ENCODE results near the gene CD84. TPM values are rescaled to one million over a fixed set of nuclear protein-coding genes. Genes with fewer than 3 reads are reported as not detected.

The CD84 gene
- total and polyA plus RNA-seq, 2 donors (not counting 1 experiment from before 2014, with no cell fraction given) = 19.8 to 63.9 TPM

GRCh38 chr1:160494620-160495019 lies 84.7 kb downstream of the CD84 start:
- intact Hi-C loops (cut with micrococcal nuclease) = no loop called here
- H3K4me1 ChIP-seq (ENCODE audit: control insufficient read depth in 2 of 2, insufficient read depth in 2 of 2, low read length in 2 of 2) = peaks cover 44 to 56% of the 10 kb centered on the region in 2 donors
- no CpG with 5 or more reads among the region's 3 CpGs for WGBS (ENCODE audit: insufficient coverage)

GRCh38 chr1:160492617-160493016 lies 86.7 kb downstream of the CD84 start:
- peaks cover 27% of the 10 kb centered on the region for H3K4me1 Mint-ChIP-seq
- H3K9me3 Mint-ChIP-seq (ENCODE audit: insufficient read depth) = no peaks in the 10 kb centered on the region
- no peaks in the 10 kb centered on the region for H3K27me3 Mint-ChIP-seq
- H3K4me2 ChIP-seq (replicated peaks; ENCODE audit: low read depth, low read length, poor library complexity, severe bottlenecking) = no peak overlapping the region
- ChIA-PET POLR2A (no interaction called here), CTCF (no interaction called here)
- H2AFZ ChIP-seq (ENCODE audit: insufficient read depth, low read depth, low read length, poor library complexity, severe bottlenecking) = no peak overlapping the region
- H3K27me3 ChIP-seq (replicated peaks in 1 of 4; ENCODE audit: control extremely low read depth in 1 of 4, control insufficient read depth in 3 of 4, insufficient read depth in 4 of 4, low read length in 3 of 4) = no peaks in the 10 kb centered on the region
- intact Hi-C loops (cut with micrococcal nuclease) = no loop called here
- H3K9me3 ChIP-seq (ENCODE audit: control extremely low read depth in 1 of 3, control insufficient read depth in 2 of 3, insufficient read depth in 1 of 3, low read length in 2 of 3) = peaks cover 0 to 3% (median 0%) of the 10 kb centered on the region in 3 donors
- no peak for TF ChIP-seq EZH2 (IDR thresholded peaks at IDR 0.05; ENCODE audit: borderline replicate concordance, insufficient read depth, low read depth, low read length, poor library complexity, severe bottlenecking)
- TF ChIP-seq CTCF (IDR thresholded peaks at IDR 0.05) = no peak
- DNase-seq (no peak), ATAC-seq (ENCODE audit: low read depth) (no peak)
- H3K4me3 ChIP-seq (ENCODE audit: control extremely low read depth in 1 of 5, extremely low read depth in 1 of 5, insufficient read depth in 1 of 5, low read depth in 2 of 5, low read length in 4 of 5) = no peak overlapping the region
- H4K20me1 ChIP-seq (ENCODE audit: control insufficient read depth, insufficient read depth, low read length, poor library complexity, severe bottlenecking) = no peaks in the 10 kb centered on the region
- WGBS (ENCODE audit: insufficient coverage) = 64% methylated on average over 2 of the region's 2 CpGs
- no peak overlapping the region for H3K9ac ChIP-seq (ENCODE audit: low read length)
- peaks cover 32% of the 10 kb centered on the region for H3K79me2 ChIP-seq (ENCODE audit: control insufficient read depth, insufficient read depth, low read length)
- no peak overlapping the region for H3K27ac Mint-ChIP-seq
- H3K4me1 ChIP-seq (ENCODE audit: control insufficient read depth in 2 of 2, insufficient read depth in 2 of 2, low read length in 2 of 2) = peaks cover 59 to 65% of the 10 kb centered on the region in 2 donors
- peaks cover 7 to 78% of the 10 kb centered on the region in 2 experiments for H3K36me3 ChIP-seq (replicated peaks in 1 of 2; ENCODE audit: control extremely low read depth in 1 of 2, control insufficient read depth in 1 of 2, extremely low read depth in 1 of 2, insufficient read depth in 2 of 2, low read length in 1 of 2)
- H3K27ac ChIP-seq (ENCODE audit: low read length in 2 of 2) = peak overlapping the region in 1 of 2 donors; percentile 93
- H3K4me3 Mint-ChIP-seq = no peak overlapping the region

More at GRCh38 chr1:160494620-160495019, 84.7 kb downstream of the CD84 start:
- peak overlapping the region in 1 of 2 donors; percentile 93 for H3K27ac ChIP-seq (ENCODE audit: low read length in 2 of 2)
- H3K27me3 Mint-ChIP-seq = no peaks in the 10 kb centered on the region
- no peak overlapping the region for H3K4me2 ChIP-seq (replicated peaks; ENCODE audit: low read depth, low read length, poor library complexity, severe bottlenecking)
- H3K4me1 Mint-ChIP-seq = peaks cover 45% of the 10 kb centered on the region
- POLR2A ChIA-PET = no interaction called here
- H3K79me2 ChIP-seq (ENCODE audit: control insufficient read depth, insufficient read depth, low read length) = peaks cover 50% of the 10 kb centered on the region
- TF ChIP-seq EZH2 (IDR thresholded peaks at IDR 0.05; ENCODE audit: borderline replicate concordance, insufficient read depth, low read depth, low read length, poor library complexity, severe bottlenecking) = no peak
- TF ChIP-seq CTCF (IDR thresholded peaks at IDR 0.05) = no peak
- no peaks in the 10 kb centered on the region for H3K9me3 Mint-ChIP-seq (ENCODE audit: insufficient read depth)
- no peaks in the 10 kb centered on the region for H3K27me3 ChIP-seq (replicated peaks in 1 of 4; ENCODE audit: control extremely low read depth in 1 of 4, control insufficient read depth in 3 of 4, insufficient read depth in 4 of 4, low read length in 3 of 4)
- H3K4me3 ChIP-seq (ENCODE audit: control extremely low read depth in 1 of 5, extremely low read depth in 1 of 5, insufficient read depth in 1 of 5, low read depth in 2 of 5, low read length in 4 of 5) = no peak overlapping the region
- CTCF ChIA-PET = no interaction called here
- H2AFZ ChIP-seq (ENCODE audit: insufficient read depth, low read depth, low read length, poor library complexity, severe bottlenecking) = no peak overlapping the region
- H3K9ac ChIP-seq (ENCODE audit: low read length) = no peak overlapping the region
- peaks cover 0 to 7% (median 3%) of the 10 kb centered on the region in 3 donors for H3K9me3 ChIP-seq (ENCODE audit: control extremely low read depth in 1 of 3, control insufficient read depth in 2 of 3, insufficient read depth in 1 of 3, low read length in 2 of 3)
- peaks cover 5 to 73% of the 10 kb centered on the region in 2 experiments for H3K36me3 ChIP-seq (replicated peaks in 1 of 2; ENCODE audit: control extremely low read depth in 1 of 2, control insufficient read depth in 1 of 2, extremely low read depth in 1 of 2, insufficient read depth in 2 of 2, low read length in 1 of 2)
- H3K4me3 Mint-ChIP-seq = no peak overlapping the region
- DNase-seq = no peak
- H3K27ac Mint-ChIP-seq = no peak overlapping the region
- ATAC-seq (ENCODE audit: low read depth) = no peak
- H4K20me1 ChIP-seq (ENCODE audit: control insufficient read depth, insufficient read depth, low read length, poor library complexity, severe bottlenecking) = no peaks in the 10 kb centered on the region
